Activated CD8-positive, alpha-beta T cell treated with anti-CD3 and anti-CD28 coated beads for 36 hours (primary cell): ENCODE data around the gene ABCA7. TPM values are rescaled to one million over a fixed set of nuclear protein-coding genes. Genes with fewer than 3 reads are reported as not detected.

Experiments used
- ATAC-seq: fragments of 200-7000 bp; cut with Tn5 transposase; one replicate; pipeline ENCODE4 v1.10.0; 2021; ENCODE audit warnings: mild to moderate bottlenecking, moderate library complexity
- CTCF ChIA-PET: fragments of 350-600 bp; sonication (Branson Sonifier 250); formaldehyde crosslinking; loops from one replicate; lab custom pipeline; 2021; ENCODE audit warnings: antibody characterized with exemption; lab: Charles Lee
- POLR2A ChIA-PET: fragments of 350-600 bp; sonication (Branson Sonifier 250); formaldehyde crosslinking; loops from one replicate; lab custom pipeline; 2021; ENCODE audit warnings: antibody characterized with exemption; lab: Charles Lee
- DNase-seq: peaks from one replicate; pipeline ENCODE4 v3.0.0-alpha.2; 2020
- H3K27ac Mint-ChIP-seq: one replicate; pipeline ENCODE4 v1.8.0; 2021; ENCODE audit warnings: mild to moderate bottlenecking, mixed read lengths
- H3K27me3 Mint-ChIP-seq: one replicate; pipeline ENCODE4 v1.8.0; 2021; ENCODE audit warnings: mixed read lengths
- H3K36me3 Mint-ChIP-seq: one replicate; pipeline ENCODE4 v1.8.0; 2021; ENCODE audit warnings: low read depth, mixed read lengths
- H3K4me1 Mint-ChIP-seq: one replicate; pipeline ENCODE4 v1.8.0; 2021; ENCODE audit warnings: low read depth, mixed read lengths
- H3K4me3 Mint-ChIP-seq: one replicate; pipeline ENCODE4 v1.8.0; 2021; ENCODE audit warnings: mild to moderate bottlenecking, moderate library complexity, mixed read lengths
- H3K9me3 Mint-ChIP-seq: one replicate; pipeline ENCODE4 v1.8.0; 2021; ENCODE audit warnings: mixed read lengths
- intact Hi-C: fragments of 100-400 bp; cut with micrococcal nuclease; formaldehyde crosslinking; loops from one replicate; pipeline ENCODE4 v1.10.0; 2022
- total RNA-seq, 2 experiments: library from RNA; stranded (reverse); gene quantifications; one replicate each; pipeline ENCODE4 v1.2.3, GENCODE V29; 2021
- TF ChIP-seq, protein P1 (sequence below): fragments of 200-600 bp; IDR thresholded peaks from one replicate; pipeline ENCODE4 v1.8.0; 2022; ENCODE audit warnings: antibody characterized with exemption, mild to moderate bottlenecking

The ABCA7 gene
- total RNA-seq, 2 experiments from 2014 or later, result 14.0 to 14.6 TPM

DNA sequence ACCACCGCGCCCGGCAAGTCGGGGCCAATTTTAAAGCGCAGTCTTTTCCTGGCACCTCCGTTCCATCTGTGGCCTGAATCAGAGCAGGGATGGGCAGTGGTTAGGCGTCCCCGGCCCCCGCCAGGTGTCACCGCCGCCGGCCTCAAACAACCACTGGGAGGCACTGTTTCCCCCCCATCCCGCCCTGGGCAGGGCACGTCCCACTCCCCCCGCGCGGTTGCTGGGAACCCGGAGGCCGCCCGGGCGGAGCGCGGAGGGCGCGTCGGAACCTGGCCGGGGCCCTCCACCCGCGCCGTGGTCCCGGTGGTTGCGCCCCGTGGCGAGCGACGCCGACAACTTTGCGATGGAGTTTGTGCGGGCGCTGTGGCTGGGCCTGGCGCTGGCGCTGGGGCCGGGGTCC is 39.8 kb upstream of the ABCA7 start, which contains the start of gene GRIN3B:
Gene GRIN3B, plus strand, starts transcription at position 325 of the 400 bp plus-strand sequence. Its CDS starts 19 bp downstream, at position 344.
- intact Hi-C loops, result no loop called here
- Mint-ChIP-seq H3K27me3 (peaks cover 25% of the 10 kb centered on the region), H3K27ac (no peak within 1 kb of the TSS), H3K4me1 (peaks cover 9% of the 10 kb centered on the region), H3K4me3 (no peak within 1 kb of the TSS), H3K9me3 (no peaks in the 10 kb centered on the region), H3K36me3 (no peaks in the 10 kb centered on the region)
- peak; percentile 53 for ATAC-seq
- peak; percentile 79 for DNase-seq
- ChIA-PET POLR2A (no interaction called here), CTCF (no interaction called here)
- TF ChIP-seq, protein P1, sequence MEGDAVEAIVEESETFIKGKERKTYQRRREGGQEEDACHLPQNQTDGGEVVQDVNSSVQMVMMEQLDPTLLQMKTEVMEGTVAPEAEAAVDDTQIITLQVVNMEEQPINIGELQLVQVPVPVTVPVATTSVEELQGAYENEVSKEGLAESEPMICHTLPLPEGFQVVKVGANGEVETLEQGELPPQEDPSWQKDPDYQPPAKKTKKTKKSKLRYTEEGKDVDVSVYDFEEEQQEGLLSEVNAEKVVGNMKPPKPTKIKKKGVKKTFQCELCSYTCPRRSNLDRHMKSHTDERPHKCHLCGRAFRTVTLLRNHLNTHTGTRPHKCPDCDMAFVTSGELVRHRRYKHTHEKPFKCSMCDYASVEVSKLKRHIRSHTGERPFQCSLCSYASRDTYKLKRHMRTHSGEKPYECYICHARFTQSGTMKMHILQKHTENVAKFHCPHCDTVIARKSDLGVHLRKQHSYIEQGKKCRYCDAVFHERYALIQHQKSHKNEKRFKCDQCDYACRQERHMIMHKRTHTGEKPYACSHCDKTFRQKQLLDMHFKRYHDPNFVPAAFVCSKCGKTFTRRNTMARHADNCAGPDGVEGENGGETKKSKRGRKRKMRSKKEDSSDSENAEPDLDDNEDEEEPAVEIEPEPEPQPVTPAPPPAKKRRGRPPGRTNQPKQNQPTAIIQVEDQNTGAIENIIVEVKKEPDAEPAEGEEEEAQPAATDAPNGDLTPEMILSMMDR, result peak; percentile 55

DNA sequence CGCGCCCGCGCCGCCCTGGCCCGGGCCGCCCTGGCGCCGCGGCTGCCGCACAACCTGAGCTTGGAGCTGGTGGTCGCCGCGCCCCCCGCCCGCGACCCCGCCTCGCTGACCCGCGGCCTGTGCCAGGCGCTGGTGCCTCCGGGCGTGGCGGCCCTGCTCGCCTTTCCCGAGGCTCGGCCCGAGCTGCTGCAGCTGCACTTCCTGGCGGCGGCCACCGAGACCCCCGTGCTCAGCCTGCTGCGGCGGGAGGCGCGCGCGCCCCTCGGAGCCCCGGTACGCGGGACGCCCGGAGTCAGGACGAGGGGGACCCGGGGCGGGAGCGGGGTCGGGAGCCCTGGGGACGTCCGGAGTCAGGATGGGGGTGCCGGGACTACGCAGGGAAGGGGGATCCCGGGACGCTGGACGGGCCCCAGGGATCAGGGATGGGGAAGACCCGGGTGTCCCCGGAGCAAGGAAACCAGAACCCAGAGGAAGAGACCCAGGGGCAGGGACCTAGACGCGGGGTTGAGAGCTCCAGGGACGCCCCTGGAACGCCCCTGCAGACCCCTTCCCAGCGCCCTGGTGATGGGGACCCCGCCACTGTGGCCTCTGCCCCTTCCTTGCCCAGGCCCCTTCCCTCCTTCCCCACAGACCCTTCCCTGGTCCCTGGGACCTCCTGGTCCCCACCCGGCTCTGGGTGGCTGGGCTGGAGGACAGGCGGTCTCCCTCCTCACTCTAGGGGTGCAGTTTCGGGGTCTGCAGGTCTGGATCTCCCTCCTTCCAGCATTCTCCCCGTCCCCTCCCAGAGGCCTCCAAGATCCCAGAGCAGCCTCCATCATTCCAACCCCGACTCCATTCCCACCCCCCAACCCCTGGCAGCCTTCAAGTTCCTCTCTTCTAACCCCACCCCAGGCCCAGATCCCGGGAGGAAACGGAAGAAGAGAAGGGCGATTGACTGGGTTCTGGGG is 39.0 kb upstream of the ABCA7 start:
- CTCF ChIA-PET, result interaction anchor here (0.6 to 1.5 kb wide), 8 partner anchors 9 to 268 kb away, joined by 3 to 4 read pairs (median 3); partner anchors contain the start of gene CIRBP
- no peak overlapping the region for H3K27ac Mint-ChIP-seq
- no peak overlapping the region for H3K4me3 Mint-ChIP-seq
- TF ChIP-seq, protein P1, result no peak
- H3K27me3 Mint-ChIP-seq, result peaks cover 25% of the 10 kb centered on the region
- ATAC-seq (no peak), DNase-seq (no peak)
- no peaks in the 10 kb centered on the region for H3K36me3 Mint-ChIP-seq
- intact Hi-C loops, result no loop called here
- POLR2A ChIA-PET, result interaction anchor here (1.0 kb wide), 1 partner anchor 87 kb away, joined by 3 read pairs; no protein-coding TSS in a partner anchor
- peaks cover 9% of the 10 kb centered on the region for H3K4me1 Mint-ChIP-seq
- no peaks in the 10 kb centered on the region for H3K9me3 Mint-ChIP-seq

DNA sequence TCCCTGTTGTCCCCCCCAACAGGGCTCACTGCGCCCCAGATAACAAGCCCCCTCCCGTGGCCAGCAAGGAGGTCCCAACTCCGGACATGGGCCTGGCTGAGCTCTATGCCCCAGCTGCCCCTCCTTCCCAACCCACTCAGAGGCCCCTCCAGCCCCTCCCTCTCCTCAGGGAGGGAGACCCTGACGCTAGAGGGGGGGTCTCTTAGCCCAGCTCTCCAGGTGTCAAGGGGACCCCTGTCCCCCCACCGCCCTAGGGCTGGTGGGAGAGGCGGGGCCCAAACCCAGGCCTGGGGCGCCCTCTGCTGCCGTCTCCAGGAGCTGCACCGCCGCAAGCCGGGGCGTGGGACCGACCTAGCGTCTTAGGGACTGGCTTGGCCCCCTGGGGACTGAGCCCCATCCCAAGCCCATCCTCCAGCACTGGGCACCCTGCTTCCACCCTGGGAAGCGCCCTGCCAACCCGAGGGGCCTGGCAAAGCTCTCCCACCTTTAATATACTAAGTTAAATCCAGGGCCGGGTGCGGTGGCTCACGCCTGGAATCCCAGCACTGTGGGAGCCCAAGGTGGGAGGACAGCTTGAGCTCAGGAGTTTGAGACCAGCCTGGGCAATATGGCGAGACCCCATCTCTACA is 38.3 kb upstream of the ABCA7 start:
- intact Hi-C loops, result no loop called here
- H3K9me3 Mint-ChIP-seq, result no peaks in the 10 kb centered on the region
- peaks cover 25% of the 10 kb centered on the region for H3K27me3 Mint-ChIP-seq
- TF ChIP-seq, protein P1, result peak; percentile 95
- H3K27ac Mint-ChIP-seq, result no peak overlapping the region
- ATAC-seq, result peak; percentile 88
- ChIA-PET POLR2A (interaction anchor here (1.0 kb wide), 1 partner anchor 86 kb away, joined by 3 read pairs; no protein-coding TSS in a partner anchor), CTCF (interaction anchor here (0.6 to 1.5 kb wide), 8 partner anchors 9 to 268 kb away, joined by 3 to 4 read pairs (median 3); partner anchors contain the start of gene CIRBP)
- no peak overlapping the region for H3K4me3 Mint-ChIP-seq
- peaks cover 1% of the 10 kb centered on the region for H3K4me1 Mint-ChIP-seq
- peak; percentile 75 for DNase-seq
- no peaks in the 10 kb centered on the region for H3K36me3 Mint-ChIP-seq

DNA sequence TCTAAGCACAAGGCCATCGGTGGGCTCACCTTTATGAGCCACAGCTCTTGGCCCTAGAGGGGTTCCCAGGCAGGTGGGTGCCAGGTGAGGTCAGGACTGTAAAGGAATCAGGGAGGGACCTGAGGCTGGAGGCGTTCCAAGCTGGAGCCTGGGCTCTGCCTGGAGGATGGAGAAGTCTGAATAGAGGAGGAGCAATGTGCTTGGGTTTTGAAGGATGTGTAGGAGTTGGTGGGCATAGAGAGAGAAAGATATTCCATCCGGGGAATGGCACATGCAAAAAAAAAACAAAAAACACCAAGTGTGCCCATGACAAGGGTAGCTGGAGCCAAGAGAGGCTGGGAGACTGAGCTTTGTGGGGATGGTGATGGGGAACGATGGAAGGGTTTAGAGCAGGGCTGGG is 37.3 kb upstream of the ABCA7 start:
- peaks cover 24% of the 10 kb centered on the region for H3K27me3 Mint-ChIP-seq
- no peaks in the 10 kb centered on the region for H3K9me3 Mint-ChIP-seq
- ATAC-seq (no peak), DNase-seq (no peak)
- H3K4me1 Mint-ChIP-seq, result no peaks in the 10 kb centered on the region
- intact Hi-C loops, result no loop called here
- no peak overlapping the region for H3K27ac Mint-ChIP-seq
- H3K4me3 Mint-ChIP-seq, result no peak overlapping the region
- no peaks in the 10 kb centered on the region for H3K36me3 Mint-ChIP-seq
- CTCF ChIA-PET, result no interaction called here
- TF ChIP-seq, protein P1, result no peak
- POLR2A ChIA-PET, result no interaction called here
